ENCODE results near the gene MARK1.

MARK1 gene

GRCh38 chr1:220690140-220691052, 162.5 kb downstream of the MARK1 start, which contains the start of gene C1orf115:
Gene C1orf115, plus strand, starts transcription at chr1:220690363. Its CDS starts 40 bp downstream, at chr1:220690403.
- ATAC-seq (peak; percentile 95), DNase-seq (peak; percentile 81)

GRCh38 chr1:220691053-220691684, 163.2 kb downstream of the MARK1 start:
- ATAC-seq (no peak), DNase-seq (no peak)

DNA sequence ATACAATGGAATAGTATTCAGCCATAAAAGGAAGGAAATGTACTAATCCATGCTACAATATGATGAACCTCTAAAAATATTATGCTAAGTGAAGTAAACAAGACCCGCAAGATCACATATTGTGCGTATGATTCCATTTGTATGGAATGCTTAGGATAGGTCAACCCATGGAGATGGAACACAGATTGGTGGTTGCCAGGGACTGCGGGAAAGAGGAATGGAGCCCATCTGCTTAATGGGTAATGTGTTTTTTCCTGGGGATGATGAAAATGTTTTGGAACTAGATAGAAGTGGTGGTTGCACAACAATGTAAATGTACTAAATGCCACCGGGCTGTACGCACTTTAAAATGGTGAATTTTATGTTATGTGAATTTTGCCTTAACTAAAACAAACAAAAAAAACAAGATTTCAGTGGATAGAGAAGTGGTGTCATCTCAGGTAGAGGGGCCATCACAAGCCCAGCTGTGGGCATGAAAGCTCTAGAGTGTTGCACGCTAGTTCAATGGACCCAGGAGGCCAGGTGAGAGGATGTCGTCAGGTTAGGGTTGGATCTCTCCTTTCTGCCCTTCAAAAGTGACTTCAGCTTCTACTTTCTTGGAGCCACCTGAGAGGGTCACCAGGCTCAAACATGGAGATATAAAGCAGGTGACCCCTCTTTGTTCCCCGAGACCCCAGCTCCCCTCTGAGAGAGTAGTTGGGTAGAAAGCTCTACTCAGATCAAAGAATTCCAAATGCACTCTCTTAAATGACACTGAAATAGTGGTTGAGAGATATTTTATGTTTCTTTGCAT, 164.7 kb downstream of the MARK1 start:
- ATAC-seq (no peak), DNase-seq (no peak)

DNA sequence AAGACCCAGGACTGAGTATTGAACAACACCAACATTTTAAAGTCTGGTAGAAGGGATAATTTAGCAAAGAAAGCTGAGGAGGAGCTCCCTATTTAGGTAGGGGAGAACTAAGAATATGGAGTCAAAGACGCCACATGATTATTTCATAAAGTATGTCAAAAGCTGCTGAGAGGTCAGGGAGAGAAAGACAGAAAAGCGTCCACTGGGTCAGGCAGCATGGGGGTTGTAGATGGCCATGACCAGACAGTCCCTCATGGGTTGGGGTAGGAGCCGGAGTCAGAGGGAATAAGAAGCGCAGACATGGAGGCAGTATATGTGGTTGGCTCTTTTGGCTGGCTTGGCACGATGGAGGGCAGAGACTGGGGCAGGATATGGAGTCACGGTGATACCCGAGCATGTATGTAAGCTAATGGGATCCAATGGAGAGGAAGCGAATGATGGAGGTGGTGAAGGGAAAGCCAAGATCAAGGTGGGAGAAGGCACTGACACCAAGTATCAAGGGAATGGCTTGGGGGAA, 167.0 kb downstream of the MARK1 start:
- no peak for ATAC-seq
- DNase-seq = no peak

- DNase-seq (no peak), ATAC-seq (no peak)
Observed at GRCh38 chr1:220695426-220695825, 167.5 kb downstream of the MARK1 start.

DNA sequence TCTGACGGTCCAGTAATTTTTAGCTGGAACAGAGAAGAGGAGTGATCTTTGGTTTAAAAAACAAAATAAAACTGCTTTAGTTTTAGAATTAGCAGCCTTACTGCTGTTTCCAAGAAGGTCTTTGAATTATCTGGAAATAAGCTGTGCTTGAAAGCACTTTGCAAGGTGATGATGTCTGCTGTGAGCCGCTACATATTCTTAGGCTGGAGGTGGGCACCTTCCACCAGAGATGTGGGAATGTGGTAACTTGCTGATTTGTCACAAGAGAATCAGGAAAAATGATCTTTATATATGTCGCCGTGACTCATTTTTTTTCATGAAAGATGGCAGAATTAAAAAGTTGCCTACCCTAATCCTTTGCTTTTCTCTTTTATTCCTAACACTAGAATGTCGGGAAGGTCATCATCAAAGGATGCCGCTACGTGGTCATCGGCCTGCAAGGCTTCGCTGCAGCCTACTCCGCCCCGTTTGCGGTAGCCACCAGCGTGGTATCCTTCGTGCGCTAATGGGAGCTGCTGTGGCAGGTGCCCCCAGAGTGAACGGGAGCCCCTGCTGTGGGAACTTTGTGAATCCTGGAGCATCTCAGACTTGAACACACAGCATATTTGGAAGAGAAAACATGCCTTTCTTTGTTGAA, 168.4 kb downstream of the MARK1 start:
- ATAC-seq = no peak
- DNase-seq = no peak

DNA sequence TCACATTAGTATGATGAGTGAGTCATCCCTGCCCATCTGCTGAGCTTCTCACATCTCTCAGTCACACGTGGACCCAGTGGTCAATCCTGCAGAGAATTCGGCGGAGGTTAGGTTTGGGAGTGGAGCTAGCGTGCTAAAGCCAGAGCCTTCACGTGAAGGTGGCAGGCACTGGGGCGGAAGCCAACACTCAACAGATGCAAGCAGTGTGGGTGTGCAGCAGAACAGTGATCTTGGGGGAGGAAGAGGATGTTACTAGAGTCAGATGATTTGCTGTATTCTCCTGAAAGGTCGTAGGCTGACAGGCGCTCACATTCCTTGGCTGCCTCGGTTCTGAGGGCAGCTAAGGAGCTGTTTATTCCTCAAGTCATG, 168.9 kb downstream of the MARK1 start:
- ATAC-seq = no peak
- no peak for DNase-seq

DNA sequence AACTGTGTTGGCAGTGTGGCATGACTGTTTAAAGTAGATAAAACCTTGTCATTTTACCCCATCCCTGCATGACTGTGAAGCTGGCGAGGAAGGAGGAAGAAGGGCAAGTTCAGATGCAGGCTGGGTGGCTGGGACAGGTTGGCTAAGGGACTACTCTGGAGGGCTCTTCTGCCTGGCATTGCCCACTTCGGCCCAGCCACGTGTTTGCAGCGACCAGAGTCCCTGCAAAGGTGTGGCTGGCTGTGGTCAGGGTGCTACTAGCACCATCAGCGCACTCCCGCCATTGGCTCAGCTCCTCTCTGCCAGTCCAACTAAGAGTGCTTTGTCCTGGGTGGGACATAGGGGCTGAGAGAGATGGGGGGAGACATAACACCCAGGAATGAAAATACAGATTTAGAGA, 169.4 kb downstream of the MARK1 start:
- DNase-seq (no peak), ATAC-seq (no peak)

- DNase-seq (no peak), ATAC-seq (no peak)
Observed at GRCh38 chr1:220698607-220699016, 170.7 kb downstream of the MARK1 start.

GRCh38 chr1:220699044-220699443, 171.1 kb downstream of the MARK1 start:
- DNase-seq (no peak), ATAC-seq (no peak)

GRCh38 chr1:220700556-220701179, 172.7 kb downstream of the MARK1 start:
- no peak for ATAC-seq

GRCh38 chr1:220701974-220702373, 174.0 kb downstream of the MARK1 start:
- ATAC-seq = no peak

More at GRCh38 chr1:220700556-220701179, 172.7 kb downstream of the MARK1 start:
- DNase-seq = no peak

DNA sequence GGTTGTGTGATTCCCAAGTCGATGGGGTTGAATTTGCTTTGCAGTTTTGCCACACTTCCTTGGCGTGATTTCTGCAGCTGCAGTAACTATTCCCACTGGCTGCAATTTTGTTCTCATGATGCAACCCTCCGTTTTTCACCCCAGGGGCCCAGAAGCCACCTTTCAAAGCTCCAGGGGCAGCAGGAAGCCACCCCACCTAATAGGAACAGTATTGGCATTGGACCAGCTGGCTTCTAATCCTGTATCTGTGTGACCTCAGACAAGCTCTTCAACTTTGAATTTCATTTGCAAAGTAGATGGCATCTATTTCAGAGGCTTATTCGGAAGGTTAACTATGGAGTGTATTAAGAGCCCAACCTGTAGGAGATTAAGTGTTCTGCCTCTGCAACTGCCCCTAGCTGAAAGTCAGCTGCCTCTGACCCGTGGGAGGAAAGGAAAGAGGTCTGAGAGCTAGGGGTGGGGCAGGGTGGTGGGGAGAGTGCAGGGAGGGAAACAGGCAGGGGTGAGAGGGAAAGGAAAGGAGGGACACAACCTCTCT, 174.9 kb downstream of the MARK1 start:
- no peak for DNase-seq
- no peak for ATAC-seq

More at GRCh38 chr1:220701974-220702373, 174.0 kb downstream of the MARK1 start:
- no peak for DNase-seq

GRCh38 chr1:220703305-220703704, 175.4 kb downstream of the MARK1 start:
- ATAC-seq = no peak
- DNase-seq = no peak

GRCh38 chr1:220705782-220706181, 177.8 kb downstream of the MARK1 start:
- no peak for DNase-seq
- no peak for ATAC-seq

- DNase-seq (no peak), ATAC-seq (no peak)
Observed at GRCh38 chr1:220706480-220706879, 178.5 kb downstream of the MARK1 start.

- DNase-seq (no peak), ATAC-seq (no peak)
Observed at GRCh38 chr1:220707160-220707559, 179.2 kb downstream of the MARK1 start.

- DNase-seq (no peak), ATAC-seq (no peak)
Observed at GRCh38 chr1:220708244-220708643, 180.3 kb downstream of the MARK1 start.

GRCh38 chr1:220708936-220709801, 181.2 kb downstream of the MARK1 start:
- ATAC-seq = no peak
- no peak for DNase-seq

GRCh38 chr1:220710333-220710732, 182.4 kb downstream of the MARK1 start:
- DNase-seq = no peak
- no peak for ATAC-seq

Measured in stimulated activated naive CD8-positive, alpha-beta T cell treated with anti-CD3 and anti-CD28 coated beads, Interleukin-15, Interleukin-2, amounts not matched to agents 100 U/mL and 50 U/mL, for 24 hours (primary cell).